Trophoblast cell (in vitro differentiated cells and primary cell): ENCODE data around the gene EYA2.

ENCODE experiments used
- DNase-seq, 2 donors: peaks; one replicate each; pipeline ENCODE4 v3.0.0-alpha.2; 2016
- H2AFZ ChIP-seq: 2 replicates; pipeline ENCODE4 v1.6.1; 2013; ENCODE audit warnings: low read length, moderate library complexity, mild to moderate bottlenecking; ENCODE audit not compliant: insufficient read depth, poor library complexity
- H2AK5ac ChIP-seq: 2 replicates; pipeline ENCODE4 v1.6.1; 2013; ENCODE audit warnings: mild to moderate bottlenecking, low read length
- H2BK120ac ChIP-seq: 2 replicates; pipeline ENCODE4 v1.6.1; 2013; ENCODE audit warnings: low read length, mild to moderate bottlenecking, moderate library complexity; ENCODE audit not compliant: insufficient read depth, poor library complexity
- H2BK12ac ChIP-seq: 2 replicates; pipeline ENCODE4 v1.6.1; 2013; ENCODE audit warnings: mild to moderate bottlenecking, low read length, moderate library complexity
- H2BK5ac ChIP-seq: 2 replicates; pipeline ENCODE4 v1.6.1; 2013; ENCODE audit warnings: low read length, low read depth, moderate library complexity, mild to moderate bottlenecking; ENCODE audit not compliant: poor library complexity
- H3K14ac ChIP-seq: 2 replicates; pipeline ENCODE4 v1.6.1; 2013; ENCODE audit warnings: mild to moderate bottlenecking, low read length
- H3K18ac ChIP-seq: 2 replicates; pipeline ENCODE4 v1.6.1; 2013; ENCODE audit warnings: mild to moderate bottlenecking, low read length
- H3K23ac ChIP-seq: 2 replicates; pipeline ENCODE4 v1.6.1; 2013; ENCODE audit warnings: low read length
- H3K27ac ChIP-seq: 2 replicates; pipeline ENCODE4 v1.5.1; 2013; ENCODE audit warnings: low read depth, mild to moderate bottlenecking, inconsistent platforms, low read length, moderate library complexity
- H3K27me3 ChIP-seq: 2 replicates; pipeline ENCODE4 v1.6.1; 2013; ENCODE audit warnings: inconsistent platforms, mild to moderate bottlenecking, low read length, moderate library complexity; ENCODE audit not compliant: insufficient read depth
- H3K36me3 ChIP-seq, 2 experiments: 1 replicate in 1 of 2; 2 replicates in 1 of 2; pipeline ENCODE4 v1.6.1; 2013; ENCODE audit warnings: low read length in 2 of 2, mild to moderate bottlenecking in 2 of 2, moderate library complexity in 1 of 2; ENCODE audit not compliant: insufficient read depth in 2 of 2, control insufficient read depth in 1 of 2
- H3K4ac ChIP-seq: 2 replicates; pipeline ENCODE4 v1.6.1; 2013; ENCODE audit warnings: low read depth, mild to moderate bottlenecking, low read length, moderate library complexity
- H3K4me1 ChIP-seq, 2 experiments: 1 replicate in 1 of 2; 2 replicates in 1 of 2; pipeline ENCODE4 v1.6.1; 2013; ENCODE audit warnings: low read length in 2 of 2, mild to moderate bottlenecking in 2 of 2, moderate library complexity in 1 of 2; ENCODE audit not compliant: insufficient read depth in 2 of 2, control insufficient read depth in 1 of 2
- H3K4me2 ChIP-seq: 2 replicates; pipeline ENCODE4 v1.6.1; 2013; ENCODE audit warnings: inconsistent platforms, mild to moderate bottlenecking, low read length, moderate library complexity
- H3K4me3 ChIP-seq: 2 replicates; pipeline ENCODE4 v1.5.1; 2013; ENCODE audit warnings: mild to moderate bottlenecking, low read depth, low read length, inconsistent platforms
- H3K79me1 ChIP-seq: one replicate; pipeline ENCODE4 v1.6.1; 2013; ENCODE audit warnings: low read length
- H3K79me2 ChIP-seq: 2 replicates; pipeline ENCODE4 v1.6.1; 2013; ENCODE audit warnings: low read length, mild to moderate bottlenecking; ENCODE audit not compliant: control insufficient read depth, insufficient read depth, poor library complexity
- H3K9ac ChIP-seq: 2 replicates; pipeline ENCODE4 v1.6.1; 2013; ENCODE audit warnings: mild to moderate bottlenecking, low read length
- H3K9me3 ChIP-seq: 2 replicates; pipeline ENCODE4 v1.6.1; 2013; ENCODE audit warnings: low read depth, mild to moderate bottlenecking, control low read depth, inconsistent platforms, low read length; ENCODE audit not compliant: insufficient read depth
- H4K12ac ChIP-seq: 2 replicates; pipeline ENCODE4 v1.6.1; 2013; ENCODE audit warnings: low read depth, mild to moderate bottlenecking, low read length, moderate library complexity
- H4K8ac ChIP-seq: 2 replicates; pipeline ENCODE4 v1.6.1; 2013; ENCODE audit warnings: low read depth, mild to moderate bottlenecking, low read length, moderate library complexity
- H4K91ac ChIP-seq: one replicate; pipeline ENCODE4 v1.6.1; 2013; ENCODE audit warnings: low read depth, mild to moderate bottlenecking, low read length, moderate library complexity
- WGBS: extraction: QIAGEN DNeasy Blood & Tissue Kit; methylation state at CpG from one replicate; pipeline ENCODE4 v1.1.7; 2013; ENCODE audit warnings: missing lambda C conversion rate; ENCODE audit not compliant: insufficient read length, insufficient coverage; ENCODE audit errors: extremely low coverage; 5-methylcytosine and 5-hydroxymethylcytosine counted together

EYA2 gene

GRCh38 chr20:46992640-46993035, 98.0 kb downstream of the EYA2 start:
- Histone ChIP-seq H2BK5ac (no peak overlapping the region), H2BK120ac (no peak overlapping the region), H3K18ac (no peak overlapping the region), H2BK12ac (no peak overlapping the region), H3K79me2 (no peaks in the 10 kb centered on the region), H4K91ac (no peak overlapping the region), H2AFZ (no peak overlapping the region), H4K12ac (no peak overlapping the region), H3K23ac (no peak overlapping the region), H3K27me3 (no peaks in the 10 kb centered on the region), H3K27ac (no peak overlapping the region), H3K14ac (no peak overlapping the region), H4K8ac (no peak overlapping the region), H3K4me3 (no peak overlapping the region), H3K79me1 (no peaks in the 10 kb centered on the region), H3K4me1 (peaks cover 3 to 9% of the 10 kb centered on the region in 2 experiments), H3K9me3 (peaks cover 2% of the 10 kb centered on the region), H3K4ac (no peak overlapping the region), H2AK5ac (no peak overlapping the region), H3K9ac (no peak overlapping the region), H3K36me3 (no peaks in the 10 kb centered on the region), H3K4me2 (no peak overlapping the region)
- DNase-seq, result no peak
- WGBS, result no CpG with 5 or more reads among the region's 2 CpGs

GRCh38 chr20:46993465-46994095, 98.9 kb downstream of the EYA2 start:
- H3K9me3 ChIP-seq, result peaks cover 2% of the 10 kb centered on the region
- H3K9ac ChIP-seq, result no peak overlapping the region
- no peak overlapping the region for H4K12ac ChIP-seq
- DNase-seq, result no peak
- no peak overlapping the region for H3K27ac ChIP-seq
- no peaks in the 10 kb centered on the region for H3K36me3 ChIP-seq
- H3K79me2 ChIP-seq, result no peaks in the 10 kb centered on the region
- H2AFZ ChIP-seq, result no peak overlapping the region
- no peak overlapping the region for H4K91ac ChIP-seq
- no peak overlapping the region for H4K8ac ChIP-seq
- H2AK5ac ChIP-seq, result no peak overlapping the region
- H3K4me3 ChIP-seq, result no peak overlapping the region
- H3K4me2 ChIP-seq, result no peak overlapping the region
- H3K4me1 ChIP-seq, result peaks cover 3 to 12% of the 10 kb centered on the region in 2 experiments
- H3K27me3 ChIP-seq, result no peaks in the 10 kb centered on the region
- H2BK5ac ChIP-seq, result no peak overlapping the region
- H3K4ac ChIP-seq, result no peak overlapping the region
- no peak overlapping the region for H3K14ac ChIP-seq
- H3K18ac ChIP-seq, result no peak overlapping the region
- H3K23ac ChIP-seq, result no peak overlapping the region
- no CpG with 5 or more reads among the region's 4 CpGs for WGBS
- H3K79me1 ChIP-seq, result no peaks in the 10 kb centered on the region
- no peak overlapping the region for H2BK120ac ChIP-seq
- no peak overlapping the region for H2BK12ac ChIP-seq

- H3K4me1 ChIP-seq, result peaks cover 3 to 15% of the 10 kb centered on the region in 2 experiments
- H3K23ac ChIP-seq, result no peak overlapping the region
- no peak overlapping the region for H4K12ac ChIP-seq
- no peak overlapping the region for H4K91ac ChIP-seq
- no peak overlapping the region for H2BK5ac ChIP-seq
- H2BK120ac ChIP-seq, result no peak overlapping the region
- WGBS, result no CpG with 5 or more reads among the region's 5 CpGs
- H2AK5ac ChIP-seq, result no peak overlapping the region
- no peak overlapping the region for H4K8ac ChIP-seq
- DNase-seq, result no peak
- H3K9me3 ChIP-seq, result no peaks in the 10 kb centered on the region
- H3K27me3 ChIP-seq, result no peaks in the 10 kb centered on the region
- no peaks in the 10 kb centered on the region for H3K79me1 ChIP-seq
- H3K9ac ChIP-seq, result no peak overlapping the region
- H2AFZ ChIP-seq, result no peak overlapping the region
- H2BK12ac ChIP-seq, result no peak overlapping the region
- H3K4me3 ChIP-seq, result no peak overlapping the region
- H3K4ac ChIP-seq, result no peak overlapping the region
- H3K79me2 ChIP-seq, result no peaks in the 10 kb centered on the region
- no peak overlapping the region for H3K18ac ChIP-seq
- no peaks in the 10 kb centered on the region for H3K36me3 ChIP-seq
- no peak overlapping the region for H3K27ac ChIP-seq
- no peak overlapping the region for H3K4me2 ChIP-seq
- no peak overlapping the region for H3K14ac ChIP-seq
Observed at GRCh38 chr20:46994341-46994740, 99.7 kb downstream of the EYA2 start.

GRCh38 chr20:46995561-46996142, 101.0 kb downstream of the EYA2 start:
- peaks cover 2% of the 10 kb centered on the region for H3K9me3 ChIP-seq
- WGBS, result no CpG with 5 or more reads among the region's 5 CpGs

More at GRCh38 chr20:46995561-46996142, 101.0 kb downstream of the EYA2 start:
- Histone ChIP-seq H3K79me2 (no peaks in the 10 kb centered on the region), H3K14ac (no peak overlapping the region), H3K4me1 (peaks cover 0 to 8% of the 10 kb centered on the region in 2 experiments), H3K18ac (no peak overlapping the region), H2AK5ac (no peak overlapping the region), H3K36me3 (no peaks in the 10 kb centered on the region), H2BK120ac (no peak overlapping the region), H3K4me2 (no peak overlapping the region), H3K9ac (no peak overlapping the region), H2BK5ac (no peak overlapping the region), H3K79me1 (no peaks in the 10 kb centered on the region), H3K4ac (no peak overlapping the region), H2BK12ac (no peak overlapping the region), H2AFZ (no peak overlapping the region), H4K91ac (no peak overlapping the region), H3K27ac (no peak overlapping the region), H3K4me3 (no peak overlapping the region), H4K12ac (no peak overlapping the region), H3K23ac (no peak overlapping the region), H3K27me3 (no peaks in the 10 kb centered on the region), H4K8ac (no peak overlapping the region)
- DNase-seq, result no peak
